Measurements from ENCODE around the gene ZNF577.

DNA sequence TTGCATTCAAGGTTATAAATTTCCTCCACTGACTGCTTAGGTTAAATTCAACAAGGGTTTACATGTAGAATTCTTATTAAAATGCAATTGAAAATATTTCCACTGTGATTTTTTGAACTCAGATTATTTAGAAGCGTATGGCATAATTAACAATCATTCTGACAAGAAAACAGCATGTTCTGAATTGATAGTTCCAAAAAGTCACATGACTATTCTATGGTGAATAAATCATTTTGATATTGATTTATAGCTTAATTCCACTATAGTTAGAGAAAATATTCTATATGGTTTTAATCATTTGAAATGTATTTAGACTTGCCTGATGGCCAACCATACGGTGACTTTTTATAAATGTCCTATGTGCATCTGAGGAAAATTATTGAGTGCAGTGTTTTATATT, 3.0 kb downstream of the ZNF577 start:
- TF ChIP-seq, protein P1, sequence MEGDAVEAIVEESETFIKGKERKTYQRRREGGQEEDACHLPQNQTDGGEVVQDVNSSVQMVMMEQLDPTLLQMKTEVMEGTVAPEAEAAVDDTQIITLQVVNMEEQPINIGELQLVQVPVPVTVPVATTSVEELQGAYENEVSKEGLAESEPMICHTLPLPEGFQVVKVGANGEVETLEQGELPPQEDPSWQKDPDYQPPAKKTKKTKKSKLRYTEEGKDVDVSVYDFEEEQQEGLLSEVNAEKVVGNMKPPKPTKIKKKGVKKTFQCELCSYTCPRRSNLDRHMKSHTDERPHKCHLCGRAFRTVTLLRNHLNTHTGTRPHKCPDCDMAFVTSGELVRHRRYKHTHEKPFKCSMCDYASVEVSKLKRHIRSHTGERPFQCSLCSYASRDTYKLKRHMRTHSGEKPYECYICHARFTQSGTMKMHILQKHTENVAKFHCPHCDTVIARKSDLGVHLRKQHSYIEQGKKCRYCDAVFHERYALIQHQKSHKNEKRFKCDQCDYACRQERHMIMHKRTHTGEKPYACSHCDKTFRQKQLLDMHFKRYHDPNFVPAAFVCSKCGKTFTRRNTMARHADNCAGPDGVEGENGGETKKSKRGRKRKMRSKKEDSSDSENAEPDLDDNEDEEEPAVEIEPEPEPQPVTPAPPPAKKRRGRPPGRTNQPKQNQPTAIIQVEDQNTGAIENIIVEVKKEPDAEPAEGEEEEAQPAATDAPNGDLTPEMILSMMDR (conservative IDR thresholded peaks at IDR 0.05; ENCODE audit: low read depth, low read length) = no peak
- TF ChIP-seq BHLHE40 (IDR thresholded peaks at IDR 0.05; ENCODE audit: low read depth, low read length) = no peak
- no peak for TF ChIP-seq POLR2A (IDR thresholded peaks at IDR 0.05; ENCODE audit: low read depth, low read length)
- TF ChIP-seq RAD21 (IDR thresholded peaks at IDR 0.05; ENCODE audit: low read length) = no peak
- no peak for TF ChIP-seq MAFK (IDR thresholded peaks at IDR 0.05; ENCODE audit: low read depth, low read length)
- TF ChIP-seq SMC3 (IDR thresholded peaks at IDR 0.05; ENCODE audit: low read depth, low read length) = no peak
- TF ChIP-seq MXI1 (IDR thresholded peaks at IDR 0.05; ENCODE audit: borderline replicate concordance, low read depth, low read length) = no peak
- TF ChIP-seq CEBPB (IDR thresholded peaks at IDR 0.05; ENCODE audit: low read depth, low read length) = no peak

Measured in IMR-90 (cell line).